RCC 7860 (cell line): ENCODE data around the gene ARHGAP25.
"Not testable (repeated sequence)": the region's sequence is repeated elsewhere in the genome, so short reads cannot be mapped to it uniquely, and the experiment has no call there.

Experiments used
- DNase-seq: peaks from one replicate; pipeline ENCODE4 v3.0.0-alpha.2; 2015; ENCODE audit warnings: low spot score
- FAIRE-seq: peaks from 2 replicates; lab custom pipeline; 2012; peaks lifted over from hg19 to GRCh38; lab: Jason Lieb, UNC

Gene ARHGAP25

DNA sequence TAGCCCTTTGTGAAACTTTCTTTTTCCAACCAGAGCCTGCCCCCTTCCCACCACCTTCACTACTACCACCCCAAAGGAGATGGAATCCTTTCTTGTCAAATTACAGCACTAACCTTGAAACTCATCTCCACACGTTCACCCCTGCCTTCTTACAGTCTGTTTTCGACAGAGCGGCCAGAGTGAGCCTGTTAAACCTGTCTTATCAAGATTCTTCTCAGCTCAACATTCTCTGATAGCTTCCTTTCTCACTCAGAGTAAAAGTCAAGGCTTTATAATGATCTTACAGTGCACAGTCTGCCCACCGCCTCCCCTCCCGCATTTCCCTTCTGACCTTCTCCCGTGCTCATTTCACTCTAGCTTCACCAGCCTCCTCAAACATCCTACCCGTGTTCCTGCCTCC is 56.0 kb downstream of the ARHGAP25 start:
- DNase-seq = no peak
- no peak for FAIRE-seq

DNA sequence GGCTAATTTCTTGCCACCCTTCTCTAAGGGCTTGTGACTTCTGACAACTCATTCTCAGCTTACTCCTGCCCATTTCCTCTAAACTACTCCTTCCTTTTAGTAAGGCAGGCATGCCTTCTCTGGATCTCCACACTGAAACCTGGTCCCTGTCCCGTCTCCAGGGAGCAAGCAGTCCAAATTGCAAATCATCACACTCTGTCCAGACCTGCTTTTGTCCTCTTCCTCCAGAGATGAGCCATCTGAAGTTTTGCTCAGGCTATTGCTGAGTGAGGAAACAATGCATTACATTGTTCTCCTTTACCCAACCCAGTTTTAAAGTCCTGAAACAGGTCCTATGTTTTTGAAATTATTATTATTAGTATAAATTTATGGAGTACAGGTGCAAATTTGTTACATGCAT is 57.3 kb downstream of the ARHGAP25 start:
- DNase-seq (no peak), FAIRE-seq (no peak)

- DNase-seq (no peak), FAIRE-seq (no peak)
These were observed 58.1 kb downstream of the ARHGAP25 start for GRCh38 chr2:68792751-68793150.

- DNase-seq (no peak), FAIRE-seq (no peak)
These were observed 61.8 kb downstream of the ARHGAP25 start for GRCh38 chr2:68796295-68796905.

- FAIRE-seq (no peak), DNase-seq (no peak)
These were observed 64.0 kb downstream of the ARHGAP25 start for GRCh38 chr2:68798569-68798968.

- DNase-seq = no peak
These were observed 64.8 kb downstream of the ARHGAP25 start for GRCh38 chr2:68799140-68800026.

GRCh38 chr2:68800027-68800401 is 65.4 kb downstream of the ARHGAP25 start:
- FAIRE-seq = no peak
- DNase-seq = no peak

More at GRCh38 chr2:68799140-68800026, 64.8 kb downstream of the ARHGAP25 start:
- no peak for FAIRE-seq

DNA sequence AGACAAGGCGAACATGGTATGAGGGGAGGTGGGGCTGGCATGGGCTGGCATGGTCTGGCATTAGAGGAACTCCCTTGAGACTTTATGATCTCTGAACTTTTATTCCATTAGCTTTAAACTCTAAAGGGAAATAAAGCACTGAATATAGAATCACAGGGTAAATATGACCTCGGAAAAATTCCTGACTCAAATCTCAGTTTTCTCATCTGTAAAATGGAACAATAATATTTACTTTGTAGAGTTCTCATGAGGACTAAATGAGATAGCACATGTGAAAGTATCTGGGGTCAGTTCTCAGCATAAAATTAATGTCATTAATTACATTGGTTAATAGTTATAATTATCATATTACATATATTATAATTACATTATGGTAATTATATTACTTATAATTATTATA is 65.9 kb downstream of the ARHGAP25 start:
- no peak for FAIRE-seq
- DNase-seq = no peak

GRCh38 chr2:68802161-68802560 is 67.5 kb downstream of the ARHGAP25 start:
- DNase-seq, FAIRE-seq: not testable (repeated sequence)

DNA sequence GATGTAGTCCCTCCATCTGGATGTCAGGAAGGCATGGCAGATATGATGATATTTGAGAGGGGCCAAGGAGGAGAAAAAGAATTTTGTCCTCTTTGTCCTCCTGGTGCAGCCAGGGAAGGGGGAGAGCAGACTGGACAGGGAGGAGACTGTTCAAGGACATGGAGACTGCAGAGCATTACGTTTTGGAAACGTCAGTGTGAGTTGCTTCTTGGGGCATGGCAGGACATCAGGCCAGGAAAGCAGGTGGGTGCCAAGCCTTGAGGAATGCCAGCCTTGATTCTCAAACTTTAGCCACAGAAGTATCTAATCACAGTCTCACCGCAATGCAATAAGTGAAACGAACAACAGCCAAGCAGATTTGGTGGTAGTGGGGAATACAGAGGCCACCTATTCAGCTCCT is 70.4 kb downstream of the ARHGAP25 start:
- no peak for FAIRE-seq
- DNase-seq = no peak

GRCh38 chr2:68806511-68807109 is 72.0 kb downstream of the ARHGAP25 start:
- no peak for FAIRE-seq
- no peak for DNase-seq

DNA sequence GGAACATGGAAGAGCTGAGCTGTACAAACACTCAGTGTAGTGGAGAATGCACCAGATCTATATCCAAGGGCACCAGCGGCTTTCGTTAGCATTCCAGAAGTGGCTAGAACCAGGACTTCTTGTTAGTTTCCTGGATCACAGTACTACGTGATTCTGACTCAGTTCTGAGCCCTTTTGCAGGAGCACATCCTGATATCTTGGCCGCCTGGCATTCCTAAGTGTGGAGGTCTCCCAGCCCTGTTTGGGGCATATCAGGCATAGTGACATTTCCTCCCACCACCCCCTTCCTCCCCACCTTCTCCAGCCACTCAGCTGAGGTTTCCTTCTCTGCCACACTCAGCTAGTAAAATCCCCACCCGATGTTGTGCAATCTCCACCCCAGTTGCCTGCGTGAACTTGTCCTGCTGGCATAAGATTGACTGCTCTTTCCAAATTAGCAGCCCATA is 73.2 kb downstream of the ARHGAP25 start:
- FAIRE-seq = no peak
- DNase-seq = no peak

DNA sequence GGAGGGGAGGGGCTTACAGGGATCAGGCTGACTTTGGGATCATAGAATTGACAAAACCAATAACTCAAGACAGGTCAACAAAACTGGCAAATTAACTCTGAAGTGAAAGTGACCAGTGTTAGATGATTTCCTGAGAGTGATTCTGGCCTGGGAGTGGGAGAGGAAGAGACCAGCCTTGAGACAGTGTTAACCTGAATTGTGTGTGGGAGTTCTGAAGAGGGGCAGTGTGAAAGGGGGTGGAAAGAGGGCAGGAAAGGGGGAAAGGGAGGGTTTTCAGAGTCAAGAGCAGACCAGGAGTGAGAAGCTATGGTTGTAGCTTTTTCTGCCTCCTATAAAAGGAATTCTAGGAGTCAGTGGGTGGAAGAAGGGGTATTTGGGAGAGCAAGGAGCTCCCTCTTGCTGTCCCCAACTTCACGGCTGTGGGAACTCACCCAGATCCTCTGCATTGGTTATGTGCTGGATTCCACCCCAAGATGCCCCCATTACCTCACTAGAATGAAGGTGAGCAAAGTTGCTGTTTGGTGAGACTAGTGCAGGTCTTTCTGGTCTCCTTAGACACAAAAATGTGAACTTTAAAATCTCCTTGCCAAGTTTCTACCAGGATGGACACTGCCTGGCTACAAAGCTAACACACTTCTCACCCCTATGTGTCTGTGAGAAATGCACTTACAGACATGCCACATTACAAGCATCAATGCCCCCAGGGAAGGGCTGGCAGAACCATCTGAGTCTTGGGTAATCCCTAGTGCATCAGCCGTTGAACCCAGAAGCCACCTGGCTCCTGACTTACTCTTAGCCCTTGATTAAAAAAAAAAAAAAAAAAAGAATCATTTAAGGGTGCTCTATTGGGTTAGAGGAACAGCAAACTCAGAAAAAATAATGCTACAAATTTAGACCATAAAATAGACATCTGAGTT is 75.0 kb downstream of the ARHGAP25 start:
- DNase-seq (no peak), FAIRE-seq (no peak)

- DNase-seq = no peak
These were observed 76.8 kb downstream of the ARHGAP25 start for GRCh38 chr2:68811364-68811763.

DNA sequence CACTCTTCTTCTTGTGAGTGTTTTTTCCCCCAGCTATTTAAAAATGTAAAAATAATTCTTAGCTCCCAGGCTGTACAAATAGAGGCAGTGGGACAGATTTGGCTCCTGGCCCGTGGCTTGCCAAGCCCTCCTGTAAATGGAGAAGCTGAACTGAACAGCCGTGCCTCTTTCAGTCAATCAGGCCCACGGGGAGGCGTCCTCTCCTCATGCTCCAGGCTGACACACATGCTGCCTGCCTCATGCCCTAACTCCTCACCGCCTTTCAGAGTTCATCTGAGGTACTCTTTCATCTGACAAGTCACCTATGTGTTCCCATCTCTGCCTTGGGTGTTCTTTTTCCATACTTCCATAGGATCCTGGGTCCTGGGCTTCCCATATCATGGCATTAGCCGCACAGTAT is 77.6 kb downstream of the ARHGAP25 start:
- FAIRE-seq = no peak
- no peak for DNase-seq

More at GRCh38 chr2:68811364-68811763, 76.8 kb downstream of the ARHGAP25 start:
- no peak for FAIRE-seq

- no peak for FAIRE-seq
These were observed 79.0 kb downstream of the ARHGAP25 start for GRCh38 chr2:68813596-68813995.

GRCh38 chr2:68817306-68817705 is 82.7 kb downstream of the ARHGAP25 start:
- DNase-seq (no peak), FAIRE-seq (no peak)

More at GRCh38 chr2:68813596-68813995, 79.0 kb downstream of the ARHGAP25 start:
- DNase-seq = no peak

GRCh38 chr2:68819556-68819955 is 84.9 kb downstream of the ARHGAP25 start:
- no peak for FAIRE-seq
- no peak for DNase-seq

DNA sequence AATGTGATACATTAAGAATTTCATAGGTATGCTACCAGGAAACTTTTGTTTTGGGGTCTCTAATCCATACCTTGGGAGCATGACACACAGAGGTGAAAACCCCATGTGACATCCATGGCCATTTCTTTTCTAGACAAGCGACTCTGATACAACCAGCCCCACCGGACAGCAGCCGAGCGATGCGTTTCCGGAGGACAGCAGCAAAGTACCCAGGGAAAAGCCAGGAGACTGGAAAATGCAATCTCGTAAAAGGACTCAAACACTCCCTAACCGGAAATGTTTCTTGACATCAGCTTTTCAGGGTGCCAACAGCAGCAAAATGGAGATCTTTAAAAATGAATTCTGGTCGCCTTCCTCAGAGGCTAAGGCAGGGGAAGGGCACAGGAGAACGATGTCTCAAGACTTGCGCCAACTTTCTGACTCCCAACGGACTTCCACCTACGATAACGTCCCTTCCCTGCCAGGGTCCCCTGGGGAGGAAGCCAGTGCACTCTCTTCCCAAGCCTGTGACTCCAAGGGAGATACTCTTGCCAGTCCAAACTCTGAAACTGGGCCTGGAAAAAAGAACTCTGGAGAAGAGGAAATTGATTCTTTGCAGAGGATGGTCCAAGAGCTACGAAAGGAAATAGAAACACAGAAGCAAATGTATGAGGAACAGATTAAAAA is 87.7 kb downstream of the ARHGAP25 start:
- FAIRE-seq (no peak), DNase-seq (no peak)

- FAIRE-seq (no peak), DNase-seq (no peak)
These were observed 90.2 kb downstream of the ARHGAP25 start for GRCh38 chr2:68824831-68825230.
